ENCODE results near the gene ASPG.
A peak's percentile ranks its signal among the peaks of the same experiment; 100 is the strongest.

ASPG gene

DNA sequence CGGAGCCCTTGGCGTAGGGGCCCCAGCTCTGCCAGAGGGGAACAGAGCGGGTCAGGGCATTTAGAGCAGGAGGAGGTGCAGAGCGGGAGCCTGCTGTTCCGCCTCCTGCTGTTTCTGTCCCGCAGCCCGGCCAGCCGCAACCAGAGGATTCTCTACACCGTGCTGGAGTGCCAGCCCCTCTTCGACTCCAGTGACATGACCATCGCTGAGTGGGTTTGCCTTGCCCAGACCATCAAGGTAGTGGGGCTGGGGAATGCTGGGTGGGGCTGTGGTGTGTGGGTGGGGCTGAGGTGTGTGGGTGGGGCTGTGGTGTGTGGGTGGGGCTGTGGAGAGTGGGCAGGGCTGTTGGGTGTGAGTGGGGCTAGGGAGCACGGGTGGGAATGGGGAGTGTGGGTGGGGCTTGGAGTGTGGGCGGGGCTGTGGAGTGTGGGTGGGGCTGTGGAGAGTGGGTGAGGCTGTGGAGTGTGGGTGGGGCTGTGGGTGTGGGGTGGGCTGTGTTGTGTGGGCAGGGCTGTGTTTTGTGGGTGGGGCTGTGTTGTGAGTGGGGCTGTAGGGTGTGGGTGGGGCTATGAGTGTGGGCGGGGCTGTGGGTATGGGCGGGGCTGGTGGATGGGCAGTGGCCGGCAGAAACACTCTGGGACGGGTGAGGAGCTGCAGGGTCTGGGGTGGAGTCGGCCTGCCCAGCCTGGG lies 8.0 kb downstream of the ASPG start:
- Histone ChIP-seq H3K4me1 (ENCODE audit: control insufficient read depth in 2 of 2, insufficient read depth in 2 of 2, low read length in 2 of 2) (peaks cover 11 to 15% of the 10 kb centered on the region in 2 donors), H3K4me3 (ENCODE audit: low read length in 2 of 2) (no peak overlapping the region), H3K27me3 (ENCODE audit: control insufficient read depth in 2 of 2, insufficient read depth in 2 of 2, low read length in 2 of 2) (no peaks in the 10 kb centered on the region), H3K27ac (ENCODE audit: low read depth in 2 of 2, low read length in 2 of 2) (peak overlapping the region; percentile 52 to 55), H3K9ac (ENCODE audit: low read depth in 1 of 2, low read length in 2 of 2) (no peak overlapping the region), H3K36me3 (ENCODE audit: control insufficient read depth in 2 of 2, insufficient read depth in 2 of 2, low read length in 2 of 2) (no peaks in the 10 kb centered on the region), H3K9me3 (ENCODE audit: control insufficient read depth in 2 of 2, low read length in 2 of 2) (no peaks in the 10 kb centered on the region)

DNA sequence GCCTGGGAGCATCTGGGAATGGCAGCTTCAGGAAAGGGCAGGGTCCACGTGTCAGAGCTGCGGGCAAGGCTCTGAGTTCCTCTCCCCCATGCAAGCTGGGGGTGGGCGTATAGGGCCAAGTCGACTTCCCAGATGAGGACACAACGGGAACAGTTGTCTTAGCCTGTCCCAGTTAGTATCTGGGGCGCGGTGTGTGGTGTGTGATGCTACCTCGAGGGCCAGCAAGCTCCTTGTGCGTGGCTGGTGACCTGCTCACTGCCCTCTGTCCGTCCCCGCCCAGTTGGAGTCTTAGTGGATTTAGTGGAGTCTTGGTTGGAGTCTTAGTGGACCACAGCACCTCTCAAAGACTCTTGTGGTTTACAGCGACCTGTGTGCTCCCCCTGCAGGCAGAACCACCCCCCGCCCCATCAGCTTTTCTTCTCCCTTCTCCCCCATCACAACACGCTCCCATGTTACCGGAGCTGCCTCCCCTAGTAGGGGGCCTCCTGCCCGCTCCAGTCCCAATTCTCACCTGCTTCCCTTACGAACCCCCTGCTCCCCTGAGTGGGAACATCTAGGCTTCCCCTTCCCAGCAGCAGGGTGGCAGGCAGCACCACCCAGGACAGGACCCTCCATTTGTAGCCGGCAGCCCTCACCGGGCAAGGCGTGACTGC lies 8.7 kb downstream of the ASPG start:
- Histone ChIP-seq H3K9me3 (ENCODE audit: control insufficient read depth in 2 of 2, low read length in 2 of 2) (no peaks in the 10 kb centered on the region), H3K27ac (ENCODE audit: low read depth in 2 of 2, low read length in 2 of 2) (peak overlapping the region; percentile 50 to 52), H3K36me3 (ENCODE audit: control insufficient read depth in 2 of 2, insufficient read depth in 2 of 2, low read length in 2 of 2) (no peaks in the 10 kb centered on the region), H3K4me1 (ENCODE audit: control insufficient read depth in 2 of 2, insufficient read depth in 2 of 2, low read length in 2 of 2) (peaks cover 9 to 12% of the 10 kb centered on the region in 2 donors), H3K27me3 (ENCODE audit: control insufficient read depth in 2 of 2, insufficient read depth in 2 of 2, low read length in 2 of 2) (no peaks in the 10 kb centered on the region), H3K9ac (ENCODE audit: low read depth in 1 of 2, low read length in 2 of 2) (peak overlapping the region in 1 of 2 donors; percentile 45), H3K4me3 (ENCODE audit: low read length in 2 of 2) (no peak overlapping the region)

- Histone ChIP-seq H3K27me3 (ENCODE audit: control insufficient read depth in 2 of 2, insufficient read depth in 2 of 2, low read length in 2 of 2) (no peaks in the 10 kb centered on the region), H3K9ac (ENCODE audit: low read depth in 1 of 2, low read length in 2 of 2) (peak overlapping the region in 1 of 2 donors; percentile 45), H3K4me1 (ENCODE audit: control insufficient read depth in 2 of 2, insufficient read depth in 2 of 2, low read length in 2 of 2) (peaks cover 11 to 14% of the 10 kb centered on the region in 2 donors), H3K36me3 (ENCODE audit: control insufficient read depth in 2 of 2, insufficient read depth in 2 of 2, low read length in 2 of 2) (no peaks in the 10 kb centered on the region), H3K9me3 (ENCODE audit: control insufficient read depth in 2 of 2, low read length in 2 of 2) (no peaks in the 10 kb centered on the region), H3K4me3 (ENCODE audit: low read length in 2 of 2) (no peak overlapping the region), H3K27ac (ENCODE audit: low read depth in 2 of 2, low read length in 2 of 2) (no peak overlapping the region)
Observed at GRCh38 chr14:104094709-104095425, 9.4 kb downstream of the ASPG start.

DNA sequence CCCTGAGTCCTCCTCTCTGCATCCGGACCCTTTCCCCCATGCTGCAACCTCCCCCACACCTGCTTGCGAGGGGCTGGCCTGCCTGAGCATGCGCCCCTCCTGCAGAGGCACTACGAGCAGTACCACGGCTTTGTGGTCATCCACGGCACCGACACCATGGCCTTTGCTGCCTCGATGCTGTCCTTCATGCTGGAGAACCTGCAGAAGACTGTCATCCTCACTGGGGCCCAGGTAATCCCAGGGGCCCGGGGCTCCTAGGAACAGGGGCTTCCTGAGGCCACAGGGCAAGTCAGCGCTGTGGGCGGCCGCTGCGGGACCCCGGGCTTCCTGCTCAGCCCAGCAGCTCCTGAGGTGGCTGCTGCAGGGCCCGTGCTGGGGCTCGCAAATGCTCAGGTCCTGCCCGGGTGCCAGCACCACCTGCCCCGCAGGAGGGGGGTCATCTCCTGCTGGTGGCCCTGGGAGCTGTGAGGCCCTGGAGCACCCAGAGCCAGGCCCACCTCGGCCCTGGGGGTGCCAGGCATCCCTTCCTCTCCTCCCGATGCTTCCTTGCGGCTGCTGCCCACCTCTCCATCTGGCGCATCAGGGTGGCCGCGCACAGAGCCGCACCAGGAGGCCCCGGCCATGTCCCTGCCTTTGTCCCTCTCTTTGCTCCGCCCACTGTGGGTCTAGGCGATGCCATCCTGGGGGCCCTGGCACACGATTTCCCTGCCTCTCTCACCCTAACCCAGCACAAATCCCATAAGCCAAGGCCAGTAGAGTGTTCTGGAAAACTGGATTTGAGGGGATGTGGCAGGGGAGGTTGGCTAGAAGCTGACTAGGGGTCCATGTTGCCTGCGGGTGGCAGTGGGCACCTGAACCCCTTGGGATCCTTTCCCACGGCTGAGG lies 10.2 kb downstream of the ASPG start:
- H3K36me3 ChIP-seq (ENCODE audit: control insufficient read depth in 2 of 2, insufficient read depth in 2 of 2, low read length in 2 of 2) = no peaks in the 10 kb centered on the region
- H3K4me3 ChIP-seq (ENCODE audit: low read length in 2 of 2) = no peak overlapping the region
- H3K9me3 ChIP-seq (ENCODE audit: control insufficient read depth in 2 of 2, low read length in 2 of 2) = no peaks in the 10 kb centered on the region
- peaks cover 18 to 22% of the 10 kb centered on the region in 2 donors for H3K4me1 ChIP-seq (ENCODE audit: control insufficient read depth in 2 of 2, insufficient read depth in 2 of 2, low read length in 2 of 2)
- no peak overlapping the region for H3K27ac ChIP-seq (ENCODE audit: low read depth in 2 of 2, low read length in 2 of 2)
- H3K9ac ChIP-seq (ENCODE audit: low read depth in 1 of 2, low read length in 2 of 2) = no peak overlapping the region
- no peaks in the 10 kb centered on the region for H3K27me3 ChIP-seq (ENCODE audit: control insufficient read depth in 2 of 2, insufficient read depth in 2 of 2, low read length in 2 of 2)

DNA sequence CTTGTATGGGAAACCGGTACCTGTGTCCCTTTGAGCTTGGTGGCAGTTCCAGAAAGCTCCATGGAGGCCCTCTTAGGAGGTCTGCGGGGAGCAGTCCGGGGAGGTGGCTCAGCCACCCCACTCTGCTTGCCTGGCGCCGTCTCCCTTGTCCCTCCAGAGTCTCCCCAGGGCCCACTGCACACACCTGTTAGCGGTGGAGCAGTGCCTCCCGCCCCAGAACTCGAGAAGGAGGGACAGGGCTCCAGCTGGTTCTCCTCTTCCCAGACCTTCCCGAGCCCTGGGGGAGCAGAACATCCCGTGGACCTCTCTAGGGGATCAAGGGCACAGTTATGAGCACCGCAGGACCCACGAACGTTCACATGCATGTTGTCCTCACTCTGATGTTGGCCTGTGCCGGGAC lies 10.8 kb downstream of the ASPG start:
- Histone ChIP-seq H3K9ac (ENCODE audit: low read depth in 1 of 2, low read length in 2 of 2) (no peak overlapping the region), H3K4me1 (ENCODE audit: control insufficient read depth in 2 of 2, insufficient read depth in 2 of 2, low read length in 2 of 2) (peaks cover 23 to 26% of the 10 kb centered on the region in 2 donors), H3K36me3 (ENCODE audit: control insufficient read depth in 2 of 2, insufficient read depth in 2 of 2, low read length in 2 of 2) (no peaks in the 10 kb centered on the region), H3K27me3 (ENCODE audit: control insufficient read depth in 2 of 2, insufficient read depth in 2 of 2, low read length in 2 of 2) (no peaks in the 10 kb centered on the region), H3K9me3 (ENCODE audit: control insufficient read depth in 2 of 2, low read length in 2 of 2) (no peaks in the 10 kb centered on the region), H3K27ac (ENCODE audit: low read depth in 2 of 2, low read length in 2 of 2) (no peak overlapping the region), H3K4me3 (ENCODE audit: low read length in 2 of 2) (no peak overlapping the region)

- H3K27me3 ChIP-seq (ENCODE audit: control insufficient read depth in 2 of 2, insufficient read depth in 2 of 2, low read length in 2 of 2) = no peaks in the 10 kb centered on the region
- H3K9me3 ChIP-seq (ENCODE audit: control insufficient read depth in 2 of 2, low read length in 2 of 2) = no peaks in the 10 kb centered on the region
- no peak overlapping the region for H3K9ac ChIP-seq (ENCODE audit: low read depth in 1 of 2, low read length in 2 of 2)
- no peaks in the 10 kb centered on the region for H3K36me3 ChIP-seq (ENCODE audit: control insufficient read depth in 2 of 2, insufficient read depth in 2 of 2, low read length in 2 of 2)
- no peak overlapping the region for H3K27ac ChIP-seq (ENCODE audit: low read depth in 2 of 2, low read length in 2 of 2)
- peaks cover 23 to 31% of the 10 kb centered on the region in 2 donors for H3K4me1 ChIP-seq (ENCODE audit: control insufficient read depth in 2 of 2, insufficient read depth in 2 of 2, low read length in 2 of 2)
- no peak overlapping the region for H3K4me3 ChIP-seq (ENCODE audit: low read length in 2 of 2)
Observed at GRCh38 chr14:104096751-104097700, 11.5 kb downstream of the ASPG start.

- peaks cover 25 to 31% of the 10 kb centered on the region in 2 donors for H3K4me1 ChIP-seq (ENCODE audit: control insufficient read depth in 2 of 2, insufficient read depth in 2 of 2, low read length in 2 of 2)
Observed at GRCh38 chr14:104098272-104099095, 13.0 kb downstream of the ASPG start.

DNA sequence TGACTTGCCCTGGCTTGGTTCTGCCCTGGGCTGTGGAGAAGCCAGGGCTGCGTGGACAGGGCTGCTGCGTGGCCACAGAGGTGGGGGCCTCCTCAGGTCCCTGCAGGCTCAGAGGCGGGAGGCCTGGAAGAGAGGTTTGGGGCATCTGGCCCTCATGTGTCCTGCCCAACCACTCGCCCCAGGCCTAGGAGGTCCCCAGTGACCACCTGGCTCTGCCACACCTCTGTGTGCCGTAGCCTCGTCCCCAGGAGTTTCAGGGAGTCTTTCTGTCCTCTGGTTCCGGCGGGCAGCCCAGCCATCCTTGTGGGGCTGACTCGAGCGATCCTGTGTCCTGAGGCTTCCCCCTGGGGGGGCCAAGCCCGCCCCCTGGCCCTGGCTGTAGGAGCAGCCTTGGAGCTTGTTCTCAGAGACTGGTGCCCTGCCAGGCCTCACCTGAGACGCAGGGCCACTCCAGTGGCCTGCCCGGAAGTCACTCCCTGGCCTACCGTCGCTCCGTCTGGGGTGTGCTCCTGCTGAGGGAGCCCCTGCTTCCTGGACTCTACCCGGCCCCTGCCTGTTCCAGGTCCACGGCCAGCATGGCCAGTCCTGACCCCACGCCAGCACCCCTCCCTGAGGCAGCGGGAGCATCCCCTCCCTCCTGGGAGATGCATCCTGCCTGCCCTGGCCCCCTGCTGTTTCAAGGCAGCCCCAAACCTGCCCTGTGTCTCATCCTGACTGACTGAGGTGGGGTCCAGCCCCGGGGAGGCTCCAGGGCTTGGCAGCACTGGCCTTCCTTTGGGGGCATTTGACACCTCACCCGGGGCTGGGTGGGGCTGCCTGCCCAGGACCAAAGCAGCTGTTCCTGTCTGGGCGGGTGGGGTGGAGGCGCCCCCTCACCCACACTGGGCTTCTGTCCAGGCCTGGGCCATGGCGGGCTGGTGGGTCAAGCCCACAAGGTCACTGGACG lies 13.9 kb downstream of the ASPG start:
- peak overlapping the region in 1 of 2 donors; percentile 38 for H3K9ac ChIP-seq (ENCODE audit: low read depth in 1 of 2, low read length in 2 of 2)
- H3K4me1 ChIP-seq (ENCODE audit: control insufficient read depth in 2 of 2, insufficient read depth in 2 of 2, low read length in 2 of 2) = peaks cover 21 to 30% of the 10 kb centered on the region in 2 donors
- H3K9me3 ChIP-seq (ENCODE audit: control insufficient read depth in 2 of 2, low read length in 2 of 2) = no peaks in the 10 kb centered on the region
- H3K4me3 ChIP-seq (ENCODE audit: low read length in 2 of 2) = no peak overlapping the region
- no peak overlapping the region for H3K27ac ChIP-seq (ENCODE audit: low read depth in 2 of 2, low read length in 2 of 2)
- no peaks in the 10 kb centered on the region for H3K27me3 ChIP-seq (ENCODE audit: control insufficient read depth in 2 of 2, insufficient read depth in 2 of 2, low read length in 2 of 2)
- H3K36me3 ChIP-seq (ENCODE audit: control insufficient read depth in 2 of 2, insufficient read depth in 2 of 2, low read length in 2 of 2) = no peaks in the 10 kb centered on the region

More at GRCh38 chr14:104098272-104099095, 13.0 kb downstream of the ASPG start:
- H3K9me3 ChIP-seq (ENCODE audit: control insufficient read depth in 2 of 2, low read length in 2 of 2) = no peaks in the 10 kb centered on the region
- H3K27ac ChIP-seq (ENCODE audit: low read depth in 2 of 2, low read length in 2 of 2) = no peak overlapping the region
- no peak overlapping the region for H3K4me3 ChIP-seq (ENCODE audit: low read length in 2 of 2)
- H3K27me3 ChIP-seq (ENCODE audit: control insufficient read depth in 2 of 2, insufficient read depth in 2 of 2, low read length in 2 of 2) = no peaks in the 10 kb centered on the region
- H3K9ac ChIP-seq (ENCODE audit: low read depth in 1 of 2, low read length in 2 of 2) = no peak overlapping the region
- H3K36me3 ChIP-seq (ENCODE audit: control insufficient read depth in 2 of 2, insufficient read depth in 2 of 2, low read length in 2 of 2) = no peaks in the 10 kb centered on the region

Measured in mucosa of rectum (tissue), 2 donors.